Adrenal gland (tissue), 5 donors: ENCODE measurements around the gene KIAA0930.

ENCODE experiments used
- POLR2A ChIP-seq, 2 donors: fragments of 450-650 bp; IDR thresholded peaks; one replicate each; pipeline ENCODE4 v1.6.1; 2017; ENCODE audit warnings: antibody characterized with exemption in 2 of 2, mild to moderate bottlenecking in 2 of 2, moderate library complexity in 1 of 2
- TF ChIP-seq, protein P1 (sequence below), 6 experiments: fragments of 450-650 bp in 4 of 6; fragments of 200-600 bp in 2 of 6; sonication (generic) in 1 of 6; IDR thresholded peaks; 1 replicate in 5 of 6; 2 replicates in 1 of 6; pipeline versions ENCODE4 v1.5.1 to v1.8.0; 2016 to 2021; ENCODE audit warnings: antibody characterized with exemption in 6 of 6, mild to moderate bottlenecking in 2 of 6, moderate library complexity in 1 of 6
- donor health status: DM: no; HTN: no; CAD: no.

DNA sequence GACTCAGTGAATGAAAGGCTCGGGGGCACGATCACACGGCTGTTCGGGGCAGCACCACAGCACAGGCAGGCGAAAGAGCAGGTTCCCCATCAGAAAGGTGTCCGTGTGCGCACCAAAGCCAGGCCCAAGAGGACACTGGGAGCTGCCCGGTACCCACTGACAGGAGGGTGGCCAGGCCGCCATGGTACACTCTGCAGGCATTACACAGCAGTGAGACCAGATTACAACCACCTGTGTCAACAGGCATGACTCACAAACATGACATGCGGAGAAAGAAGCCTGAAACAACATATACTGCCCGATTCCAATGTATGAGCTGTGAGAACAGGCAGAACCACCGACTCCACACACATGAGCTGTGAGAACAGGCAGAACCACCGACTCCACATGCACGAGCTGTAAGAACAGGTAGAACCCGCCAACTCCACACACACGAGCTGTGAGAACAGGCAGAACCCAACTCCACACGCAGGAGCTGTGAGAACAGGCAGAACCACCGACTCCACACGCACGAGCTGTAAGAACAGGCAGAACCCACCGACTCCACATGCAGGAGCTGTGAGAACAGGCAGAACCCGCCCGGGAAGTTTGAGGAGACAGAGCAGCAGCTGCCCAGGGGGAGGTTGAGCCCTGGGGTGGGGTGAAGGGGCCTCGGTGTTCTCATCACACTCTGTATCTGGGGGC is 32.6 kb downstream of the KIAA0930 start:
- TF ChIP-seq POLR2A (IDR thresholded peaks at IDR 0.05), result no peak
- TF ChIP-seq, protein P1, sequence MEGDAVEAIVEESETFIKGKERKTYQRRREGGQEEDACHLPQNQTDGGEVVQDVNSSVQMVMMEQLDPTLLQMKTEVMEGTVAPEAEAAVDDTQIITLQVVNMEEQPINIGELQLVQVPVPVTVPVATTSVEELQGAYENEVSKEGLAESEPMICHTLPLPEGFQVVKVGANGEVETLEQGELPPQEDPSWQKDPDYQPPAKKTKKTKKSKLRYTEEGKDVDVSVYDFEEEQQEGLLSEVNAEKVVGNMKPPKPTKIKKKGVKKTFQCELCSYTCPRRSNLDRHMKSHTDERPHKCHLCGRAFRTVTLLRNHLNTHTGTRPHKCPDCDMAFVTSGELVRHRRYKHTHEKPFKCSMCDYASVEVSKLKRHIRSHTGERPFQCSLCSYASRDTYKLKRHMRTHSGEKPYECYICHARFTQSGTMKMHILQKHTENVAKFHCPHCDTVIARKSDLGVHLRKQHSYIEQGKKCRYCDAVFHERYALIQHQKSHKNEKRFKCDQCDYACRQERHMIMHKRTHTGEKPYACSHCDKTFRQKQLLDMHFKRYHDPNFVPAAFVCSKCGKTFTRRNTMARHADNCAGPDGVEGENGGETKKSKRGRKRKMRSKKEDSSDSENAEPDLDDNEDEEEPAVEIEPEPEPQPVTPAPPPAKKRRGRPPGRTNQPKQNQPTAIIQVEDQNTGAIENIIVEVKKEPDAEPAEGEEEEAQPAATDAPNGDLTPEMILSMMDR (IDR thresholded peaks at IDR 0.05), result no peak
